Prostate gland (tissue), 2 donors: ENCODE data around the gene MLLT10. TPM values are rescaled to one million over a fixed set of nuclear protein-coding genes. Genes with fewer than 3 reads are reported as not detected.

Source experiments
- DNase-seq: peaks from one replicate; pipeline ENCODE4 v3.0.0-alpha.2; 2019; ENCODE audit warnings: low spot score
- H3K27ac ChIP-seq, 2 donors: fragments of 200-600 bp; sonication (generic); 2 replicates each; pipeline ENCODE4 v1.5.1; 2017 to 2019
- H3K27me3 ChIP-seq: fragments of 200-600 bp; sonication (generic); replicated peaks from 2 replicates; pipeline ENCODE4 v1.5.1; 2019; ENCODE audit not compliant: insufficient read depth
- H3K36me3 ChIP-seq, 2 donors: fragments of 200-600 bp; sonication (generic); 1 replicate in 1 of 2; 2 replicates in 1 of 2; pipeline versions ENCODE4 v1.5.1 to v1.8.1; 2017 to 2019
- H3K4me1 ChIP-seq: fragments of 200-600 bp; sonication (generic); replicated peaks from 2 replicates; pipeline ENCODE4 v1.5.1; 2019
- H3K4me3 ChIP-seq, 2 donors: fragments of 200-600 bp; sonication (generic); 2 replicates each; pipeline ENCODE4 v1.5.1; 2017 to 2019
- H3K9me3 ChIP-seq: fragments of 200-600 bp; sonication (generic); 2 replicates; pipeline ENCODE4 v1.5.1; 2017
- POLR2A ChIP-seq: fragments of 450-650 bp; IDR thresholded peaks from one replicate; pipeline ENCODE4 v1.6.1; 2016; ENCODE audit warnings: antibody characterized with exemption, mild to moderate bottlenecking
- POLR2AphosphoS5 ChIP-seq: sonication (generic); formaldehyde crosslinking; IDR thresholded peaks from one replicate; pipeline ENCODE4 v1.6.1; 2017; ENCODE audit warnings: antibody characterized with exemption
- WGBS: methylation state at CpG from one replicate; pipeline ENCODE4 v1.1.5; 2018; 5-methylcytosine and 5-hydroxymethylcytosine counted together
- intact Hi-C: fragments of 100-400 bp; cut with DNase I; formaldehyde crosslinking; loops from one replicate; pipeline ENCODE4 v1.14.2; 2022
- total RNA-seq, 2 donors: library from RNA; depleted of rRNA; stranded (reverse); fragments of >200 nt; gene quantifications; one replicate each; pipeline ENCODE4 v1.1.0, GENCODE V29; 2016
- TF ChIP-seq, protein P1 (sequence below), 4 experiments: fragments of 200-600 bp in 2 of 4; fragments of 450-650 bp in 2 of 4; sonication (generic) in 2 of 4; IDR thresholded peaks; 1 replicate in 3 of 4; 2 replicates in 1 of 4; pipeline ENCODE4 v1.5.1; 2016 to 2019; ENCODE audit warnings: antibody characterized with exemption in 4 of 4, mild to moderate bottlenecking in 2 of 4, moderate library complexity in 2 of 4

MLLT10 gene
- total RNA-seq, 2 donors from 2014 or later: 31.2 to 68.3 TPM

DNA sequence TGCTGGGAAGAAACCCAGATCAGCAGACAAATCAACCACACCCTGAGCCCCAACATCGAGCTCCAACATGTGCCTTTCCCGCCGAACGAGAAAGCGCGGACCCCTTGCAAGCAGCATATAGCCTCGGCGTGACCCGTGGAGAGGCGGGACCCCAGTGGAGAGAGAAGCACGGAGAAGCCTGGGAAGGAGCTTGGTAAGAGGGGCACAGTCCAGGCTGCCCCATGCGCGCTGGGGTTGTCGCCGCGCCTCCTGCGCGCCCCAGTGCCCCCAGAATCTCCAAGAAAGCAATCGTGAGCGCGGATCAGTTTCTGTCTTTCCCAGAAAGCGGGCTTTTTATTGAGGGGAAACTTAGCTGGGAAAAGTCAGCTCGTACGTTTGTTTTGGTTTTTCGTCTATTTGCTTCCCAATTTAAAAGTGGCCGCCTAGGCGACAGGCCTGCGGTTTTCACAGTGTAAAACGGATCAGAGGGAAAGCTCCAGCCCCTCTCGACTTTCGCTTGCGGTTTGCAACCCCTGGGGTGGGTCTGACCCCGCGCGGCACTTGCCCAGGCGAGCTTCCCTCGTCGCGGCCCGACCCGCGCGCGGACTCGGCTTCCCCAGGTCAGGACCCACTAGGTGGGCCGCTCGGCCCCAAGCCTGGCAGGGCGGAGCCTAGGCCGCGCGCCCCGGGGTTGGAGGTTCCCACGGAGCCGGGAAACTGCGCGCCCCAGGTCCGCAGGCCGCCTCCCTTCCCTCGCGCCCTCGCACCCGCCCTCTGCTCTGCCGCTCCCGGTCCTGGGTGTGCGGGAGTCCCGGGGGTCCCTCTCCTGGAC, 39.6 kb upstream of the MLLT10 start:
- TF ChIP-seq POLR2A (no peak), POLR2AphosphoS5 (no peak)
- TF ChIP-seq, protein P1, sequence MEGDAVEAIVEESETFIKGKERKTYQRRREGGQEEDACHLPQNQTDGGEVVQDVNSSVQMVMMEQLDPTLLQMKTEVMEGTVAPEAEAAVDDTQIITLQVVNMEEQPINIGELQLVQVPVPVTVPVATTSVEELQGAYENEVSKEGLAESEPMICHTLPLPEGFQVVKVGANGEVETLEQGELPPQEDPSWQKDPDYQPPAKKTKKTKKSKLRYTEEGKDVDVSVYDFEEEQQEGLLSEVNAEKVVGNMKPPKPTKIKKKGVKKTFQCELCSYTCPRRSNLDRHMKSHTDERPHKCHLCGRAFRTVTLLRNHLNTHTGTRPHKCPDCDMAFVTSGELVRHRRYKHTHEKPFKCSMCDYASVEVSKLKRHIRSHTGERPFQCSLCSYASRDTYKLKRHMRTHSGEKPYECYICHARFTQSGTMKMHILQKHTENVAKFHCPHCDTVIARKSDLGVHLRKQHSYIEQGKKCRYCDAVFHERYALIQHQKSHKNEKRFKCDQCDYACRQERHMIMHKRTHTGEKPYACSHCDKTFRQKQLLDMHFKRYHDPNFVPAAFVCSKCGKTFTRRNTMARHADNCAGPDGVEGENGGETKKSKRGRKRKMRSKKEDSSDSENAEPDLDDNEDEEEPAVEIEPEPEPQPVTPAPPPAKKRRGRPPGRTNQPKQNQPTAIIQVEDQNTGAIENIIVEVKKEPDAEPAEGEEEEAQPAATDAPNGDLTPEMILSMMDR (IDR thresholded peaks at IDR 0.05): no peak
- WGBS: 29% methylated on average over 65 of the region's 66 CpGs
- no peaks in the 10 kb centered on the region for H3K36me3 ChIP-seq
- H3K9me3 ChIP-seq: no peaks in the 10 kb centered on the region
- peak overlapping the region; percentile 64 to 65 for H3K4me3 ChIP-seq
- peak overlapping the region in 1 of 2 donors; percentile 36 for H3K27ac ChIP-seq
- DNase-seq: no peak
- H3K27me3 ChIP-seq: no peaks in the 10 kb centered on the region
- H3K4me1 ChIP-seq: no peaks in the 10 kb centered on the region
- intact Hi-C loops: loop anchor here (2.0 to 10.0 kb wide), 5 partner anchors 217 to 1493 kb away; no protein-coding TSS in a partner anchor

DNA sequence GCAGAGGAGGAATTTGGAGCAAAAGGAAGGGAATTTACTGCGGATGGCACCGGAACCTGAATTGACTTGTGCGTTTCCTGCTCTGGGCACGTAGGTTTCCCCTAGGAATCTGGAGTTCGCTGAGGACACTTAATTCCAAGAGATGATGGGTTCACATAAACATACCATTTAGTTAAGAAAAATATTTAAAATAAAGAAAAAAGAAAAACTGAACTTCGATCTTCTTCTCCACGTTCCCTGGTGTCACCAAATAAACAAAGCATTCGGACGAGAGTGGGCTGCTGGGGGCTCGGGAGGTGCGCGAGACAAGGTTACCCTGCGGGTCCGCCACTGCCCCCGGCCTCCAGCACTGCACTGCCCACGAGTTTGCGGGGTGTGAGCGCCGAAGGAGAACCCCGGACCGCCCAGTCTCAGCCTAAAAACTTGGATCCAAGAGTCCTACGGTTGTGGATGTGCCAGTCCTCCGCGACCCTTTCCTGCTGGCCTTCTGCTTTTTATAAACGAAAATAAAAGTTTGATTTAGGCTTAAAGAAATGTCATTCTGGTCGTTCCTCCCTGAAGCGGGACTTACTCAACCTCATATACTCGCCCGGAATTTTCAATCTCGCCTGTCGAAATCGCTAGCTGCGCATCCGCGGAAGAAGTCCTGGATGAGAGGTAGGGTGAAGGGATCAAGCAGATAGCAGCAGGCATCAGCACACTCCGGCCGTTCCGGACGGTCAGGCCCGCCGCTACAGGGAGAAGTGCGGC, 38.9 kb upstream of the MLLT10 start:
- no peaks in the 10 kb centered on the region for H3K36me3 ChIP-seq
- no peaks in the 10 kb centered on the region for H3K27me3 ChIP-seq
- peak overlapping the region in 1 of 2 donors; percentile 36 for H3K27ac ChIP-seq
- no peaks in the 10 kb centered on the region for H3K9me3 ChIP-seq
- H3K4me1 ChIP-seq: no peaks in the 10 kb centered on the region
- WGBS: under 1% methylated on average over 42 of the region's 42 CpGs
- DNase-seq: no peak
- TF ChIP-seq POLR2A (no peak), POLR2AphosphoS5 (no peak)
- TF ChIP-seq, protein P1 (IDR thresholded peaks at IDR 0.05): peak in 1 of 4 experiments; percentile 2
- peak overlapping the region; percentile 64 to 65 for H3K4me3 ChIP-seq
- intact Hi-C loops: loop anchor here (2.0 to 10.0 kb wide), 5 partner anchors 218 to 1492 kb away; no protein-coding TSS in a partner anchor

DNA sequence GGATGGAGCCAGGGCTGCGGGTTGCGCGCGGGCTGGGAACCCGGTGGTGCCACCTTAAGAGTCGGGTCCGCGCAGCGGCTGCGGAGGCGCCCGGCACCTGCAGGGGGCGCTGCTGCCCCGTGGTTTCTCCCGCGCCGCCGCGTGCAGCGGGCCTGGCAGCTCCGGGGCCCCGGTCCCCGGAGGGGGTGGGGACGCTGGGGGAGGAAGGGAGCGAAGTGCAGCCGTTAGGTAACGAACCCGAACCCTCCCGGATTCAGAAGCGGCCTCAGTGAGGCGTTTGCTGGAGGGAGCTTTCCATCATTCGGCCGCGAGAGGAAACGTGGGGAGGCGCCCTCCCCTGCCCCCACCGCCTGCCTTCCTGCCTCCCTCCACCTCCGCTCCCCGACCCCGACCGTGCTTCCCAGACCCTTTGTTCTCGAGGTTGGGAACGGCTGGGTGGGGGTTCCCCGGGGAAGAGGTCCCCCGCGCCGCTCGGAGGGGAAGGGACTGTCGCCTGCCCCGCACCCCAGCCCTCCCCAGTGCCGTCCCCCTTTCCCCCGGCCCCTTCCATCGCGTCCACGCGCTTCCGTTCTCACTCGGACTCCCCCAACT, 38.2 kb upstream of the MLLT10 start:
- Histone ChIP-seq H3K27ac (peak overlapping the region; percentile 48 to 52), H3K27me3 (no peaks in the 10 kb centered on the region), H3K4me3 (peak overlapping the region; percentile 64 to 65), H3K9me3 (no peaks in the 10 kb centered on the region), H3K36me3 (no peaks in the 10 kb centered on the region), H3K4me1 (no peaks in the 10 kb centered on the region)
- TF ChIP-seq POLR2A: no peak
- TF ChIP-seq, protein P1 (IDR thresholded peaks at IDR 0.05): peak; percentile 96 to 98 (median 98)
- peak; percentile 10 for TF ChIP-seq POLR2AphosphoS5
- DNase-seq: peak; percentile 73
- WGBS: under 1% methylated on average over 25 of the region's 58 CpGs
- intact Hi-C loops: loop anchor here (2.0 to 10.0 kb wide), 5 partner anchors 219 to 1491 kb away; no protein-coding TSS in a partner anchor

DNA sequence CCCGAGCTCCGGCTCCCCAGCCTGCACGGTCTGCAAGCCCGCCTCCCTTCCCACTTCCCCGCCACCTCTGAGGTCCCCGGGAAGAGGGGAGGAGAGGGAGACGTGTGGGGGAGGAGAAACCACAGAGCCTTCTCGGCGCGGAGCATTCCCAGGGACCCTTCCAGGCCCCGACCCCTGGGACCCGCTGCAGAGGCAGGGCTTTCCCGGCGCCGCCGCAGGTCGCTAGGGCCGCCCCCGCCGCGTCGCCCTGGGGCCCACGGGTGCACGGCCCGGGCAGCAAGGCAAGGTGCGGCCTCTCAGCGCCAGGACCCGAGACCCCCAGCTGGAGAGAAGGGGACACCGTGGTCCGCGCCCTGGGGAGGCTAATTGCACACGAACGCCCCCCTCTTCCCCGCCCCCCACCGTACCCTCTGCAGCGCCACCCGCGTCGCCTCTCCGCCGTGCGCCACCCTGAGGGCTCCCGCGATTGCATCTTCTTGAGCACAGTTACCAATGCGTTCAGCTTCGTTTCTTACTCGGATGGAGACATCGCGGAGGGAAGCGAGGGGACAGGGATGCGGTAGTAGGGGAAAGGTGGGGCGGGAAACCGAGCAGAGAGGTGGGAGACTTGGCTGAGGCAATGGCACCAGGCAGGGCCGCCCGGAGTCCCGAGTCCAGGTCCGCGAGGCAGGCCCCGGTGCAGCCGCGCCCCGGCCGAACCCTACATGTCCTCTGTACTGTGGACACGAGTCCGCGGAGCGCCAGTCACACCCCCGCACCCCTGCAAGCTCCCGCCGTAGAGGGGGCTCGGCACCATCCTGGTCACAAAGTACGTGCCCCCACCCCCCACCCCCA, 37.5 kb upstream of the MLLT10 start:
- H3K9me3 ChIP-seq: no peaks in the 10 kb centered on the region

More for the DNA sequence above, 37.5 kb upstream of the MLLT10 start:
- intact Hi-C loops: loop anchor here (5.0 to 10.0 kb wide), 4 partner anchors 219 to 1491 kb away; no protein-coding TSS in a partner anchor
- peak overlapping the region; percentile 48 to 52 for H3K27ac ChIP-seq
- under 1% methylated on average over 71 of the region's 72 CpGs for WGBS
- no peaks in the 10 kb centered on the region for H3K36me3 ChIP-seq
- TF ChIP-seq POLR2A: no peak
- TF ChIP-seq, protein P1 (IDR thresholded peaks at IDR 0.05): peak in 3 of 4 experiments; percentile 15 to 39 (median 20)
- no peak for TF ChIP-seq POLR2AphosphoS5
- H3K4me1 ChIP-seq: no peaks in the 10 kb centered on the region
- H3K27me3 ChIP-seq: no peaks in the 10 kb centered on the region
- peak overlapping the region; percentile 64 to 65 for H3K4me3 ChIP-seq
- peak; percentile 39 for DNase-seq
